Right renal pelvis (tissue), 4 donors: ENCODE data around the gene DBF4. TPM values are rescaled to one million over a fixed set of nuclear protein-coding genes. Genes with fewer than 3 reads are reported as not detected.
"Not testable (repeated sequence)": the region's sequence is repeated elsewhere in the genome, so short reads cannot be mapped to it uniquely, and the experiment has no call there.

ENCODE experiments used
- DNase-seq, 4 donors: peaks; one replicate each; pipeline ENCODE4 v3.0.0-alpha.2; 2013; ENCODE audit warnings: low read depth in 4 of 4, low spot score in 3 of 4, missing footprints in 1 of 4
- polyA plus RNA-seq, 4 donors: library from polyadenylated mRNA; unstranded; fragments of 120-200 nt; gene quantifications; one replicate each; pipeline ENCODE4 v1.2.1, GENCODE V29; 2013; ENCODE audit not compliant: insufficient read length in 4 of 4

The DBF4 gene
- polyA plus RNA-seq, result 10 to 100 TPM; 15.9 to 22.0 (median 19.8) TPM

- peak; percentile 84 to 89 (median 86) for DNase-seq
Measured at GRCh38 chr7:87876040-87876868, at the start of gene DBF4, which contains the start of gene SLC25A40. Gene DBF4 (plus strand): TSS chr7:87876493. CDS start chr7:87876733, 240 bp downstream. Gene SLC25A40 (minus strand): TSS chr7:87876360. CDS start chr7:87858727, 17,633 bp downstream.

GRCh38 chr7:87828383-87828782 is 47.9 kb upstream of the DBF4 start:
- not testable (repeated sequence) for DNase-seq

- DNase-seq, result no peak
Measured at GRCh38 chr7:87831097-87831496, 45.2 kb upstream of the DBF4 start.

- no peak for DNase-seq
Measured at GRCh38 chr7:87833130-87833529, 43.2 kb upstream of the DBF4 start.

GRCh38 chr7:87837597-87837996 is 38.7 kb upstream of the DBF4 start:
- DNase-seq, result no peak

- DNase-seq, result no peak
Measured at GRCh38 chr7:87850836-87851593, 25.3 kb upstream of the DBF4 start.

- no peak for DNase-seq
Measured at GRCh38 chr7:87852306-87852705, 24.0 kb upstream of the DBF4 start.

- no peak for DNase-seq
Measured at GRCh38 chr7:87853237-87853864, 22.9 kb upstream of the DBF4 start.

GRCh38 chr7:87858417-87859100 is 17.7 kb upstream of the DBF4 start:
- DNase-seq, result no peak

GRCh38 chr7:87866089-87866488 is 10.2 kb upstream of the DBF4 start:
- no peak for DNase-seq

GRCh38 chr7:87866533-87866932 is 9.8 kb upstream of the DBF4 start:
- not testable (repeated sequence) for DNase-seq

GRCh38 chr7:87870471-87870870 is 5.8 kb upstream of the DBF4 start:
- DNase-seq, result no peak

GRCh38 chr7:87872346-87872745 is 3.9 kb upstream of the DBF4 start:
- no peak for DNase-seq

GRCh38 chr7:87873328-87873727 is 3.0 kb upstream of the DBF4 start:
- DNase-seq, result not testable (repeated sequence)

- no peak for DNase-seq
Measured at GRCh38 chr7:87874066-87874465, 2.2 kb upstream of the DBF4 start.

- DNase-seq, result no peak
Measured at GRCh38 chr7:87875151-87876039, 898 bp upstream of the DBF4 start.

GRCh38 chr7:87876869-87877234 is 559 bp downstream of the DBF4 start:
- peak in 3 of 4 donors; percentile 49 to 53 (median 51) for DNase-seq

- DNase-seq, result no peak
Measured at GRCh38 chr7:87877366-87878040, 1.2 kb downstream of the DBF4 start.

GRCh38 chr7:87878208-87878735 is 2.0 kb downstream of the DBF4 start:
- DNase-seq, result no peak
